Uterine smooth muscle cell (primary cell): Measurements from ENCODE around the gene NELFA. TPM values are rescaled to one million over a fixed set of nuclear protein-coding genes. Genes with fewer than 3 reads are reported as not detected.

Experiments
- total RNA-seq: library from RNA; depleted of rRNA; stranded (reverse); fragments of >200 nt; gene quantifications from 2 replicates; pipeline ENCODE4 v1.2.3, GENCODE V29; 2014

Gene NELFA
- total RNA-seq = 12.7 and 15.5 TPM in 2 replicates

GRCh38 chr4:2008921-2009650, at the start of gene NELFA:
NELFA (minus strand) TSS chr4:2008974; CDS start chr4:2008959, 15 bp downstream.

Other genes starting within 250 kb of the NELFA start
- gene FGFR3, start 215.7 kb downstream of the NELFA start, total RNA-seq = 0.25 and 0.44 TPM in 2 replicates
- gene LETM1, start 152.8 kb downstream of the NELFA start, total RNA-seq = 81.4 and 96.8 TPM in 2 replicates
- 89.1 and 144 TPM in 2 replicates for gene NSD2, start 137.6 kb downstream of the NELFA start, total RNA-seq
- under 0.01 and 0.12 TPM in 2 replicates for gene NAT8L, start 50.4 kb upstream of the NELFA start, total RNA-seq
- gene HAUS3, start 233.1 kb upstream of the NELFA start, total RNA-seq = 10.2 and 17.7 TPM in 2 replicates
- gene POLN, start 233.1 kb upstream of the NELFA start, total RNA-seq = 1.4 and 2.9 TPM in 2 replicates